Measurements from ENCODE around the gene SCN2B.

DNA sequence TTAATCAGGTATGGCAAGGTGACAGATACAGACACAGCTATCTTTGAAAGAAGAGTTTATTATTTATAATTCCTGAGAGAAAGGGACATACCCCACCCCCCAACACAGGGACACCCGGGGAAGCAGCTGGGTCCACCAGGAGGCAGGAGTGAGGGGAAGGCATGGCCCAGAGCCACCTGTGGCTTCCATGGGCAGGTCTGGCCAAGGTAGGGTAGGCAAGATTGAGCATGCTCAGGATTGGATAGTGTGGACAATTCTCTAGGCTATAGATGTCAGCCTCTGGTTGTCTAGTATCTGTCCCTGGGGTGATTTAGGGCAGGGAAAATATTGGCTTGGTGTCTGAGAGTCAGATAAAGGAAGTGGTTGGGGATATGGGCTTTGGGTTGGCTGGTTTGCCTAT, 62.2 kb downstream of the SCN2B start:
- no peak for TF ChIP-seq POLR2AphosphoS5 (IDR thresholded peaks at IDR 0.05; ENCODE audit: low read depth, low read length)
- no peak for TF ChIP-seq TAF1 (IDR thresholded peaks at IDR 0.05; ENCODE audit: low read depth, low read length)
- no peak for TF ChIP-seq SPI1 (IDR thresholded peaks at IDR 0.05; ENCODE audit: low read depth, low read length)
- no peak for TF ChIP-seq PAX5 (IDR thresholded peaks at IDR 0.05; ENCODE audit: insufficient read depth, low read length, severe bottlenecking)
- no peak for TF ChIP-seq POLR2A (IDR thresholded peaks at IDR 0.05; ENCODE audit: low read depth, low read length)
- TF ChIP-seq POU2F2 (IDR thresholded peaks at IDR 0.05; ENCODE audit: low read depth, low read length): no peak
